ENCODE data around the gene ZNF205. TPM values are rescaled to one million over a fixed set of nuclear protein-coding genes. Genes with fewer than 3 reads are reported as not detected.
"Not testable (repeated sequence)": the region's sequence is repeated elsewhere in the genome, so short reads cannot be mapped to it uniquely, and the experiment has no call there.

ZNF205 gene
- total RNA-seq, 1 experiment from 2014 or later, result not detected

- no peak overlapping the region for H3K27ac ChIP-seq (ENCODE audit: low read length)
- no peaks in the 10 kb centered on the region for H4K20me1 ChIP-seq (ENCODE audit: insufficient read depth, low read depth, low read length)
- H3K9me3 ChIP-seq (ENCODE audit: low read length), result no peaks in the 10 kb centered on the region
- H3K4me3 ChIP-seq (ENCODE audit: low read length), result no peak overlapping the region
- H3K9me2 ChIP-seq (replicated peaks; ENCODE audit: insufficient read depth, low read length), result no peaks in the 10 kb centered on the region
- no peak for DNase-seq
- no peak overlapping the region for H3K9ac ChIP-seq (ENCODE audit: low read length)
- H3K79me2 ChIP-seq (ENCODE audit: low read length), result no peaks in the 10 kb centered on the region
- H3K27me3 ChIP-seq (ENCODE audit: low read length), result no peaks in the 10 kb centered on the region
- H3K4me1 ChIP-seq (ENCODE audit: low read length), result peaks cover 4% of the 10 kb centered on the region
- no peak overlapping the region for H3K4me2 ChIP-seq (ENCODE audit: low read depth, low read length, poor library complexity, severe bottlenecking)
- H2AFZ ChIP-seq (ENCODE audit: low read length), result no peak overlapping the region
- no peaks in the 10 kb centered on the region for H3K36me3 ChIP-seq (ENCODE audit: insufficient read depth, low read length)
These were observed 35.8 kb upstream of the ZNF205 start for GRCh38 chr16:3076577-3076976.

- no peak for DNase-seq
- Histone ChIP-seq H3K9ac (ENCODE audit: low read length) (no peak overlapping the region), H3K27me3 (ENCODE audit: low read length) (no peaks in the 10 kb centered on the region), H3K9me2 (replicated peaks; ENCODE audit: insufficient read depth, low read length) (no peaks in the 10 kb centered on the region), H3K27ac (ENCODE audit: low read length) (no peak overlapping the region), H3K4me1 (ENCODE audit: low read length) (peaks cover 4% of the 10 kb centered on the region), H3K79me2 (ENCODE audit: low read length) (no peaks in the 10 kb centered on the region), H3K4me2 (ENCODE audit: low read depth, low read length, poor library complexity, severe bottlenecking) (no peak overlapping the region), H3K9me3 (ENCODE audit: low read length) (no peaks in the 10 kb centered on the region), H3K36me3 (ENCODE audit: insufficient read depth, low read length) (no peaks in the 10 kb centered on the region), H3K4me3 (ENCODE audit: low read length) (no peak overlapping the region), H2AFZ (ENCODE audit: low read length) (no peak overlapping the region), H4K20me1 (ENCODE audit: insufficient read depth, low read depth, low read length) (no peaks in the 10 kb centered on the region)
These were observed 32.4 kb upstream of the ZNF205 start for GRCh38 chr16:3080024-3080423.

- not testable (repeated sequence) for H2AFZ ChIP-seq (ENCODE audit: low read length); H3K4me3 ChIP-seq (ENCODE audit: low read length); H3K4me2 ChIP-seq (ENCODE audit: low read depth, low read length, poor library complexity, severe bottlenecking); H3K4me1 ChIP-seq (ENCODE audit: low read length); H3K79me2 ChIP-seq (ENCODE audit: low read length); H4K20me1 ChIP-seq (ENCODE audit: insufficient read depth, low read depth, low read length); H3K36me3 ChIP-seq (ENCODE audit: insufficient read depth, low read length); H3K9me2 ChIP-seq (replicated peaks; ENCODE audit: insufficient read depth, low read length); H3K27ac ChIP-seq (ENCODE audit: low read length); DNase-seq; H3K9me3 ChIP-seq (ENCODE audit: low read length); H3K9ac ChIP-seq (ENCODE audit: low read length); H3K27me3 ChIP-seq (ENCODE audit: low read length)
These were observed 30.4 kb upstream of the ZNF205 start for GRCh38 chr16:3081957-3082356.

GRCh38 chr16:3083408-3083807 is 29.0 kb upstream of the ZNF205 start:
- not testable (repeated sequence) for H3K27me3 ChIP-seq (ENCODE audit: low read length); H3K9ac ChIP-seq (ENCODE audit: low read length); H3K9me3 ChIP-seq (ENCODE audit: low read length); H3K4me3 ChIP-seq (ENCODE audit: low read length); H3K9me2 ChIP-seq (replicated peaks; ENCODE audit: insufficient read depth, low read length); H3K79me2 ChIP-seq (ENCODE audit: low read length); H2AFZ ChIP-seq (ENCODE audit: low read length); DNase-seq; H3K4me1 ChIP-seq (ENCODE audit: low read length); H3K27ac ChIP-seq (ENCODE audit: low read length); H3K4me2 ChIP-seq (ENCODE audit: low read depth, low read length, poor library complexity, severe bottlenecking); H4K20me1 ChIP-seq (ENCODE audit: insufficient read depth, low read depth, low read length); H3K36me3 ChIP-seq (ENCODE audit: insufficient read depth, low read length)

- H3K4me1 ChIP-seq (ENCODE audit: low read length), result no peaks in the 10 kb centered on the region
- no peak for DNase-seq
- H3K36me3 ChIP-seq (ENCODE audit: insufficient read depth, low read length), result no peaks in the 10 kb centered on the region
- no peak overlapping the region for H3K4me2 ChIP-seq (ENCODE audit: low read depth, low read length, poor library complexity, severe bottlenecking)
- no peaks in the 10 kb centered on the region for H3K79me2 ChIP-seq (ENCODE audit: low read length)
- no peak overlapping the region for H2AFZ ChIP-seq (ENCODE audit: low read length)
- no peak overlapping the region for H3K4me3 ChIP-seq (ENCODE audit: low read length)
- no peak overlapping the region for H3K9ac ChIP-seq (ENCODE audit: low read length)
- no peaks in the 10 kb centered on the region for H4K20me1 ChIP-seq (ENCODE audit: insufficient read depth, low read depth, low read length)
- no peaks in the 10 kb centered on the region for H3K27me3 ChIP-seq (ENCODE audit: low read length)
- no peaks in the 10 kb centered on the region for H3K9me2 ChIP-seq (replicated peaks; ENCODE audit: insufficient read depth, low read length)
- H3K9me3 ChIP-seq (ENCODE audit: low read length), result no peaks in the 10 kb centered on the region
- no peak overlapping the region for H3K27ac ChIP-seq (ENCODE audit: low read length)
These were observed 27.9 kb upstream of the ZNF205 start for GRCh38 chr16:3084491-3084890.

- Histone ChIP-seq H2AFZ (ENCODE audit: low read length) (no peak overlapping the region), H3K27ac (ENCODE audit: low read length) (no peak overlapping the region), H3K9ac (ENCODE audit: low read length) (no peak overlapping the region), H3K4me1 (ENCODE audit: low read length) (no peaks in the 10 kb centered on the region), H3K9me3 (ENCODE audit: low read length) (no peaks in the 10 kb centered on the region), H3K36me3 (ENCODE audit: insufficient read depth, low read length) (no peaks in the 10 kb centered on the region), H3K79me2 (ENCODE audit: low read length) (no peaks in the 10 kb centered on the region), H4K20me1 (ENCODE audit: insufficient read depth, low read depth, low read length) (no peaks in the 10 kb centered on the region), H3K4me2 (ENCODE audit: low read depth, low read length, poor library complexity, severe bottlenecking) (no peak overlapping the region), H3K4me3 (ENCODE audit: low read length) (no peak overlapping the region), H3K27me3 (ENCODE audit: low read length) (no peaks in the 10 kb centered on the region), H3K9me2 (replicated peaks; ENCODE audit: insufficient read depth, low read length) (no peaks in the 10 kb centered on the region)
- DNase-seq, result no peak
These were observed 27.3 kb upstream of the ZNF205 start for GRCh38 chr16:3084969-3085670.

- H2AFZ ChIP-seq (ENCODE audit: low read length), result no peak overlapping the region
- H3K36me3 ChIP-seq (ENCODE audit: insufficient read depth, low read length), result no peaks in the 10 kb centered on the region
- no peak overlapping the region for H3K4me2 ChIP-seq (ENCODE audit: low read depth, low read length, poor library complexity, severe bottlenecking)
- no peaks in the 10 kb centered on the region for H3K4me1 ChIP-seq (ENCODE audit: low read length)
- DNase-seq, result no peak
- H3K27ac ChIP-seq (ENCODE audit: low read length), result no peak overlapping the region
- no peak overlapping the region for H3K4me3 ChIP-seq (ENCODE audit: low read length)
- H4K20me1 ChIP-seq (ENCODE audit: insufficient read depth, low read depth, low read length), result no peaks in the 10 kb centered on the region
- H3K9me2 ChIP-seq (replicated peaks; ENCODE audit: insufficient read depth, low read length), result no peaks in the 10 kb centered on the region
- H3K9ac ChIP-seq (ENCODE audit: low read length), result no peak overlapping the region
- no peaks in the 10 kb centered on the region for H3K9me3 ChIP-seq (ENCODE audit: low read length)
- no peaks in the 10 kb centered on the region for H3K79me2 ChIP-seq (ENCODE audit: low read length)
- no peaks in the 10 kb centered on the region for H3K27me3 ChIP-seq (ENCODE audit: low read length)
These were observed 26.4 kb upstream of the ZNF205 start for GRCh38 chr16:3085868-3086595.

- Histone ChIP-seq H3K9ac (ENCODE audit: low read length) (no peak overlapping the region), H4K20me1 (ENCODE audit: insufficient read depth, low read depth, low read length) (no peaks in the 10 kb centered on the region), H3K27me3 (ENCODE audit: low read length) (no peaks in the 10 kb centered on the region), H3K79me2 (ENCODE audit: low read length) (no peaks in the 10 kb centered on the region), H3K4me3 (ENCODE audit: low read length) (no peak overlapping the region), H3K36me3 (ENCODE audit: insufficient read depth, low read length) (no peaks in the 10 kb centered on the region), H3K9me3 (ENCODE audit: low read length) (no peaks in the 10 kb centered on the region), H2AFZ (ENCODE audit: low read length) (no peak overlapping the region), H3K9me2 (replicated peaks; ENCODE audit: insufficient read depth, low read length) (no peaks in the 10 kb centered on the region), H3K4me1 (ENCODE audit: low read length) (no peaks in the 10 kb centered on the region), H3K4me2 (ENCODE audit: low read depth, low read length, poor library complexity, severe bottlenecking) (no peak overlapping the region), H3K27ac (ENCODE audit: low read length) (no peak overlapping the region)
- DNase-seq, result no peak
These were observed 25.7 kb upstream of the ZNF205 start for GRCh38 chr16:3086596-3087242.

Measured in Karpas-422 (cell line).